ENCODE results near the gene CRIP3.

The CRIP3 gene

GRCh38 chr6:43293698-43294097 lies 14.9 kb downstream of the CRIP3 start:
- H3K79me1 ChIP-seq (ENCODE audit: low read length), result no peaks in the 10 kb centered on the region

GRCh38 chr6:43292763-43293318 lies 15.8 kb downstream of the CRIP3 start:
- no peak overlapping the region for H4K12ac ChIP-seq (ENCODE audit: low read depth, low read length)
- no peak overlapping the region for H2AK5ac ChIP-seq (ENCODE audit: low read length)
- no peak overlapping the region for H2BK5ac ChIP-seq (ENCODE audit: low read depth, low read length, poor library complexity)
- H3K36me3 ChIP-seq (ENCODE audit: control insufficient read depth in 1 of 2, insufficient read depth in 2 of 2, low read length in 2 of 2), result no peaks in the 10 kb centered on the region
- no peak overlapping the region for H3K4ac ChIP-seq (ENCODE audit: low read depth, low read length)
- H3K9me3 ChIP-seq (ENCODE audit: insufficient read depth, low read depth, low read length), result peaks cover 3% of the 10 kb centered on the region
- H2BK120ac ChIP-seq (ENCODE audit: insufficient read depth, low read length, poor library complexity), result no peak overlapping the region
- no peak overlapping the region for H3K14ac ChIP-seq (ENCODE audit: low read length)
- DNase-seq, result no peak
- H3K23ac ChIP-seq (ENCODE audit: low read length), result no peak overlapping the region
- H3K79me2 ChIP-seq (ENCODE audit: control insufficient read depth, insufficient read depth, low read length, poor library complexity), result no peaks in the 10 kb centered on the region
- no peak overlapping the region for H4K8ac ChIP-seq (ENCODE audit: low read depth, low read length)
- no peaks in the 10 kb centered on the region for H3K79me1 ChIP-seq (ENCODE audit: low read length)
- H2BK12ac ChIP-seq (ENCODE audit: low read length), result no peak overlapping the region
- H3K4me1 ChIP-seq (ENCODE audit: control insufficient read depth in 1 of 2, insufficient read depth in 2 of 2, low read length in 2 of 2), result no peaks in the 10 kb centered on the region
- H3K9ac ChIP-seq (ENCODE audit: low read length), result no peak overlapping the region
- no peaks in the 10 kb centered on the region for H3K27me3 ChIP-seq (ENCODE audit: insufficient read depth, low read length)
- no peak overlapping the region for H3K27ac ChIP-seq (ENCODE audit: low read depth, low read length)
- no peak overlapping the region for H2AFZ ChIP-seq (ENCODE audit: insufficient read depth, low read length, poor library complexity)
- H4K91ac ChIP-seq (ENCODE audit: low read depth, low read length), result no peak overlapping the region
- WGBS (ENCODE audit: extremely low coverage, insufficient coverage, insufficient read length), result no CpG with 5 or more reads among the region's 5 CpGs
- H3K4me2 ChIP-seq (ENCODE audit: low read length), result no peak overlapping the region
- H3K18ac ChIP-seq (ENCODE audit: low read length), result no peak overlapping the region
- H3K4me3 ChIP-seq (ENCODE audit: low read depth, low read length), result no peak overlapping the region

More at GRCh38 chr6:43293698-43294097, 14.9 kb downstream of the CRIP3 start:
- no peaks in the 10 kb centered on the region for H3K79me2 ChIP-seq (ENCODE audit: control insufficient read depth, insufficient read depth, low read length, poor library complexity)
- H2BK12ac ChIP-seq (ENCODE audit: low read length), result no peak overlapping the region
- H3K18ac ChIP-seq (ENCODE audit: low read length), result no peak overlapping the region
- DNase-seq, result no peak
- H3K4me3 ChIP-seq (ENCODE audit: low read depth, low read length), result peak overlapping the region; percentile 1
- H4K91ac ChIP-seq (ENCODE audit: low read depth, low read length), result no peak overlapping the region
- no peaks in the 10 kb centered on the region for H3K36me3 ChIP-seq (ENCODE audit: control insufficient read depth in 1 of 2, insufficient read depth in 2 of 2, low read length in 2 of 2)
- H2AK5ac ChIP-seq (ENCODE audit: low read length), result no peak overlapping the region
- H3K4me1 ChIP-seq (ENCODE audit: control insufficient read depth in 1 of 2, insufficient read depth in 2 of 2, low read length in 2 of 2), result no peaks in the 10 kb centered on the region
- no peak overlapping the region for H2BK5ac ChIP-seq (ENCODE audit: low read depth, low read length, poor library complexity)
- H3K9me3 ChIP-seq (ENCODE audit: insufficient read depth, low read depth, low read length), result peaks cover 7% of the 10 kb centered on the region
- H4K12ac ChIP-seq (ENCODE audit: low read depth, low read length), result no peak overlapping the region
- no peaks in the 10 kb centered on the region for H3K27me3 ChIP-seq (ENCODE audit: insufficient read depth, low read length)
- H3K14ac ChIP-seq (ENCODE audit: low read length), result no peak overlapping the region
- no peak overlapping the region for H3K27ac ChIP-seq (ENCODE audit: low read depth, low read length)
- H3K4ac ChIP-seq (ENCODE audit: low read depth, low read length), result no peak overlapping the region
- H3K4me2 ChIP-seq (ENCODE audit: low read length), result no peak overlapping the region
- WGBS (ENCODE audit: extremely low coverage, insufficient coverage, insufficient read length), result 100% methylated on average over 1 of the region's 3 CpGs
- H2AFZ ChIP-seq (ENCODE audit: insufficient read depth, low read length, poor library complexity), result no peak overlapping the region
- peak overlapping the region; percentile 76 for H3K23ac ChIP-seq (ENCODE audit: low read length)
- no peak overlapping the region for H3K9ac ChIP-seq (ENCODE audit: low read length)
- no peak overlapping the region for H2BK120ac ChIP-seq (ENCODE audit: insufficient read depth, low read length, poor library complexity)
- no peak overlapping the region for H4K8ac ChIP-seq (ENCODE audit: low read depth, low read length)

- WGBS (ENCODE audit: extremely low coverage, insufficient coverage, insufficient read length), result no CpG with 5 or more reads among the region's 6 CpGs
- Histone ChIP-seq H4K8ac (ENCODE audit: low read depth, low read length) (no peak overlapping the region), H3K27me3 (ENCODE audit: insufficient read depth, low read length) (no peaks in the 10 kb centered on the region), H3K4me2 (ENCODE audit: low read length) (no peak overlapping the region), H2BK12ac (ENCODE audit: low read length) (no peak overlapping the region), H3K4me3 (ENCODE audit: low read depth, low read length) (no peak overlapping the region), H3K14ac (ENCODE audit: low read length) (no peak overlapping the region), H2BK120ac (ENCODE audit: insufficient read depth, low read length, poor library complexity) (no peak overlapping the region), H3K4me1 (ENCODE audit: control insufficient read depth in 1 of 2, insufficient read depth in 2 of 2, low read length in 2 of 2) (no peaks in the 10 kb centered on the region), H3K9ac (ENCODE audit: low read length) (no peak overlapping the region), H3K79me1 (ENCODE audit: low read length) (no peaks in the 10 kb centered on the region), H2AK5ac (ENCODE audit: low read length) (no peak overlapping the region), H2AFZ (ENCODE audit: insufficient read depth, low read length, poor library complexity) (no peak overlapping the region), H3K36me3 (ENCODE audit: control insufficient read depth in 1 of 2, insufficient read depth in 2 of 2, low read length in 2 of 2) (no peaks in the 10 kb centered on the region), H3K23ac (ENCODE audit: low read length) (no peak overlapping the region), H3K9me3 (ENCODE audit: insufficient read depth, low read depth, low read length) (peaks cover 3% of the 10 kb centered on the region), H3K4ac (ENCODE audit: low read depth, low read length) (no peak overlapping the region), H3K79me2 (ENCODE audit: control insufficient read depth, insufficient read depth, low read length, poor library complexity) (no peaks in the 10 kb centered on the region), H4K12ac (ENCODE audit: low read depth, low read length) (no peak overlapping the region), H3K27ac (ENCODE audit: low read depth, low read length) (no peak overlapping the region), H4K91ac (ENCODE audit: low read depth, low read length) (no peak overlapping the region), H2BK5ac (ENCODE audit: low read depth, low read length, poor library complexity) (no peak overlapping the region), H3K18ac (ENCODE audit: low read length) (no peak overlapping the region)
- DNase-seq, result no peak
These were observed 16.3 kb downstream of the CRIP3 start for GRCh38 chr6:43292341-43292740.

- Histone ChIP-seq H4K12ac (ENCODE audit: low read depth, low read length) (no peak overlapping the region), H4K91ac (ENCODE audit: low read depth, low read length) (no peak overlapping the region), H3K27me3 (ENCODE audit: insufficient read depth, low read length) (no peaks in the 10 kb centered on the region), H3K27ac (ENCODE audit: low read depth, low read length) (no peak overlapping the region), H3K36me3 (ENCODE audit: control insufficient read depth in 1 of 2, insufficient read depth in 2 of 2, low read length in 2 of 2) (no peaks in the 10 kb centered on the region), H4K8ac (ENCODE audit: low read depth, low read length) (no peak overlapping the region), H3K79me2 (ENCODE audit: control insufficient read depth, insufficient read depth, low read length, poor library complexity) (no peaks in the 10 kb centered on the region), H3K14ac (ENCODE audit: low read length) (no peak overlapping the region), H3K4me3 (ENCODE audit: low read depth, low read length) (no peak overlapping the region), H3K79me1 (ENCODE audit: low read length) (no peaks in the 10 kb centered on the region), H3K18ac (ENCODE audit: low read length) (no peak overlapping the region), H3K9ac (ENCODE audit: low read length) (no peak overlapping the region), H3K4me1 (ENCODE audit: control insufficient read depth in 1 of 2, insufficient read depth in 2 of 2, low read length in 2 of 2) (no peaks in the 10 kb centered on the region), H2AK5ac (ENCODE audit: low read length) (no peak overlapping the region), H3K9me3 (ENCODE audit: insufficient read depth, low read depth, low read length) (peaks cover 3% of the 10 kb centered on the region), H3K23ac (ENCODE audit: low read length) (no peak overlapping the region), H2AFZ (ENCODE audit: insufficient read depth, low read length, poor library complexity) (no peak overlapping the region), H2BK12ac (ENCODE audit: low read length) (no peak overlapping the region), H3K4me2 (ENCODE audit: low read length) (no peak overlapping the region), H2BK120ac (ENCODE audit: insufficient read depth, low read length, poor library complexity) (no peak overlapping the region), H3K4ac (ENCODE audit: low read depth, low read length) (no peak overlapping the region), H2BK5ac (ENCODE audit: low read depth, low read length, poor library complexity) (no peak overlapping the region)
- no CpG with 5 or more reads among the region's 2 CpGs for WGBS (ENCODE audit: extremely low coverage, insufficient coverage, insufficient read length)
- DNase-seq, result no peak
These were observed 16.9 kb downstream of the CRIP3 start for GRCh38 chr6:43291708-43292107.

All from trophoblast cell (in vitro differentiated cells and primary cell).